Muscle layer of duodenum (tissue), 2 donors: ENCODE measurements around the gene CNR1.
A peak's percentile ranks its signal among the peaks of the same experiment; 100 is the strongest.

Experiments
- H3K27ac ChIP-seq: one replicate; pipeline ENCODE4 v1.7.0; 2013; ENCODE audit warnings: mild to moderate bottlenecking, low read length
- H3K27me3 ChIP-seq: one replicate; pipeline ENCODE4 v1.7.0; 2013; ENCODE audit warnings: low read depth, mild to moderate bottlenecking, control low read depth, low read length
- H3K36me3 ChIP-seq, 2 donors: one replicate each; pipeline ENCODE4 v1.7.0; 2013; ENCODE audit warnings: low read length in 2 of 2, control low read depth in 1 of 2, mild to moderate bottlenecking in 1 of 2; ENCODE audit not compliant: insufficient read depth in 2 of 2, control insufficient read depth in 1 of 2
- H3K4me1 ChIP-seq, 2 donors: one replicate each; pipeline ENCODE4 v1.7.0; 2013; ENCODE audit warnings: low read length in 2 of 2, mild to moderate bottlenecking in 2 of 2, control low read depth in 1 of 2, moderate library complexity in 1 of 2; ENCODE audit not compliant: insufficient read depth in 2 of 2, control insufficient read depth in 1 of 2
- H3K4me3 ChIP-seq, 2 donors: one replicate each; pipeline ENCODE4 v1.7.0; 2013; ENCODE audit warnings: low read length in 2 of 2, low read depth in 1 of 2, mild to moderate bottlenecking in 1 of 2
- H3K9me3 ChIP-seq, 2 donors: one replicate each; pipeline ENCODE4 v1.7.0; 2013; ENCODE audit warnings: low read length in 2 of 2, control low read depth in 1 of 2, mild to moderate bottlenecking in 1 of 2; ENCODE audit not compliant: control insufficient read depth in 1 of 2
- donor health status: healthy.

The CNR1 gene

GRCh38 chr6:88167352-88167937, 1.3 kb upstream of the CNR1 start:
- H3K4me3 ChIP-seq, result peak overlapping the region; percentile 26 to 90
- peaks cover 11% of the 10 kb centered on the region for H3K27me3 ChIP-seq
- no peaks in the 10 kb centered on the region for H3K9me3 ChIP-seq
- H3K4me1 ChIP-seq, result peaks cover 0 to 22% of the 10 kb centered on the region in 2 donors
- no peaks in the 10 kb centered on the region for H3K36me3 ChIP-seq
- no peak overlapping the region for H3K27ac ChIP-seq

- Histone ChIP-seq H3K36me3 (no peaks in the 10 kb centered on the region), H3K4me1 (peaks cover 0 to 22% of the 10 kb centered on the region in 2 donors), H3K27ac (no peak overlapping the region), H3K4me3 (peak overlapping the region; percentile 74 to 90), H3K27me3 (peaks cover 11% of the 10 kb centered on the region), H3K9me3 (no peaks in the 10 kb centered on the region)
These were observed 575 bp upstream of the CNR1 start for GRCh38 chr6:88166493-88167351.

- no peak overlapping the region for H3K27ac ChIP-seq
- H3K4me3 ChIP-seq, result peak overlapping the region; percentile 74 to 90
- H3K9me3 ChIP-seq, result no peaks in the 10 kb centered on the region
- H3K27me3 ChIP-seq, result peaks cover 11% of the 10 kb centered on the region
- peaks cover 0 to 25% of the 10 kb centered on the region in 2 donors for H3K4me1 ChIP-seq
- H3K36me3 ChIP-seq, result no peaks in the 10 kb centered on the region
These were observed 882 bp downstream of the CNR1 start for GRCh38 chr6:88165087-88165843.

- Histone ChIP-seq H3K9me3 (no peaks in the 10 kb centered on the region), H3K36me3 (no peaks in the 10 kb centered on the region), H3K4me1 (peaks cover 0 to 25% of the 10 kb centered on the region in 2 donors), H3K27me3 (peaks cover 11% of the 10 kb centered on the region), H3K4me3 (peak overlapping the region in 1 of 2 donors; percentile 90), H3K27ac (no peak overlapping the region)
These were observed 2.1 kb downstream of the CNR1 start for GRCh38 chr6:88164061-88164460.

- Histone ChIP-seq H3K4me3 (peak overlapping the region in 1 of 2 donors; percentile 90), H3K4me1 (peaks cover 0 to 25% of the 10 kb centered on the region in 2 donors), H3K27me3 (peaks cover 11% of the 10 kb centered on the region)
These were observed 2.5 kb downstream of the CNR1 start for GRCh38 chr6:88163616-88164015.

GRCh38 chr6:88161940-88162339, 4.2 kb downstream of the CNR1 start:
- Histone ChIP-seq H3K4me1 (peaks cover 0 to 25% of the 10 kb centered on the region in 2 donors), H3K9me3 (no peaks in the 10 kb centered on the region), H3K36me3 (no peaks in the 10 kb centered on the region), H3K27ac (no peak overlapping the region), H3K4me3 (no peak overlapping the region), H3K27me3 (peaks cover 11% of the 10 kb centered on the region)

More at GRCh38 chr6:88163616-88164015, 2.5 kb downstream of the CNR1 start:
- Histone ChIP-seq H3K36me3 (no peaks in the 10 kb centered on the region), H3K9me3 (no peaks in the 10 kb centered on the region), H3K27ac (no peak overlapping the region)

GRCh38 chr6:88157106-88157505, 9.0 kb downstream of the CNR1 start:
- Histone ChIP-seq H3K36me3 (no peaks in the 10 kb centered on the region), H3K27ac (no peak overlapping the region), H3K4me1 (peaks cover 0 to 3% of the 10 kb centered on the region in 2 donors), H3K9me3 (no peaks in the 10 kb centered on the region), H3K4me3 (no peak overlapping the region), H3K27me3 (no peaks in the 10 kb centered on the region)

GRCh38 chr6:88145298-88145963, 20.7 kb downstream of the CNR1 start:
- Histone ChIP-seq H3K27ac (no peak overlapping the region), H3K9me3 (no peaks in the 10 kb centered on the region), H3K4me1 (no peaks in the 10 kb centered on the region), H3K27me3 (no peaks in the 10 kb centered on the region), H3K4me3 (no peak overlapping the region), H3K36me3 (no peaks in the 10 kb centered on the region)

GRCh38 chr6:88144637-88145297, 21.4 kb downstream of the CNR1 start:
- no peak overlapping the region for H3K4me3 ChIP-seq
- H3K36me3 ChIP-seq, result no peaks in the 10 kb centered on the region
- no peaks in the 10 kb centered on the region for H3K4me1 ChIP-seq
- no peaks in the 10 kb centered on the region for H3K27me3 ChIP-seq
- no peaks in the 10 kb centered on the region for H3K9me3 ChIP-seq
- no peak overlapping the region for H3K27ac ChIP-seq

GRCh38 chr6:88143421-88144157, 22.6 kb downstream of the CNR1 start:
- H3K27ac ChIP-seq, result no peak overlapping the region
- no peak overlapping the region for H3K4me3 ChIP-seq
- H3K27me3 ChIP-seq, result no peaks in the 10 kb centered on the region

More at GRCh38 chr6:88143421-88144157, 22.6 kb downstream of the CNR1 start:
- Histone ChIP-seq H3K9me3 (no peaks in the 10 kb centered on the region), H3K36me3 (no peaks in the 10 kb centered on the region), H3K4me1 (no peaks in the 10 kb centered on the region)
